Fibroblast of skin of left quadriceps (primary cell): Measurements from ENCODE around the gene ATAD3A.
"Not testable (repeated sequence)": the region's sequence is repeated elsewhere in the genome, so short reads cannot be mapped to it uniquely, and the experiment has no call there.

Experiments
- DNase-seq, 2 experiments: peaks; one replicate each; pipeline ENCODE4 v3.0.0-alpha.2; 2013; ENCODE audit warnings: low read depth in 2 of 2

The ATAD3A gene

DNA sequence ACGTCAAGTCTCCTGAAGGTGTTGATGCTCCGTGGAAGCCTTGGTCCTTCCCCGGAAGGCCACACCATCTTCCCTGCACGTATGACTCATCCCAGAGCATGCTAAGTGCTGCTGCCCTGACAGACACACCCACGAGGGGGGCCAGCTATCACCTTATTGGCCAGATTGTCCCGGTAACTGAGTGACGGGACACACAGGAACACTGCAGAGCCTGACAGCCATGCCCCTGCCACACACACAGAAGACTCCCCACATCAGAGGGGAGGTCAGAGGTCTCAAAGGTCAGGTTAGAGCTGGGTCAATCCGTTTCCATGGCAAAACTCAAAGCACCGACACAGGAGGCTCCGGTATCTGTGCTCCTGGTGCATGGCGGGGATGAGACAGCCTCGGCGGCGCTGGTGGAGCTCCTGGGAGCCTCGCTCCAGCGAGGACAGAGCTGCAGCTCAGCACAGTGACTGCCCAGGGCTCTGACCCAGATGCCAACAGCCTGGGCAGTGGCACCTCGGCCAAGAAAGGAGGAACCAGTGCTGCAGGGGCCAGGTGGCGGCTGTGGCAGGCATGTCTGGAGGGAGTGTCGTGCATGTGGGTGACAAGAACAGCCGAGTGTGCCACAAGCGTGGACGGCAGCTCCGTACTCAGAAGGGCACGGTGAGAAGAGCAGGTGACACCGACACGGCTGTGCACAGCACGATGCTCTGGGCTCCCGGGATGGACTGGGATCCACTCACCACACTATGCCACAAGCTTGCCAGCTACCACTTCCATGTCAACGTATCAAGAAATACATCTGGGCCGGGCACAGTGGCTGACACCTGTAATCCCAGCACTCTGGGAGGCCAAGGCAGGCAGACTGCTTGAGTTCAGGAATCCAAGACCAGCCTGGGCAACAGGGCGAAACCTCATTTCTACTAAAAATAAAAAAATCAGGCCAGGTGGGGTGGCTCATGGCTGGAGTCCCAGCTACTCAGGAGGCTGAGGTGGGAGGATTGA, 43.3 kb downstream of the ATAD3A start:
- DNase-seq: peak; percentile 25 to 28

- DNase-seq: no peak
Observed at GRCh38 chr1:1556505-1556904, 44.5 kb downstream of the ATAD3A start.

DNA sequence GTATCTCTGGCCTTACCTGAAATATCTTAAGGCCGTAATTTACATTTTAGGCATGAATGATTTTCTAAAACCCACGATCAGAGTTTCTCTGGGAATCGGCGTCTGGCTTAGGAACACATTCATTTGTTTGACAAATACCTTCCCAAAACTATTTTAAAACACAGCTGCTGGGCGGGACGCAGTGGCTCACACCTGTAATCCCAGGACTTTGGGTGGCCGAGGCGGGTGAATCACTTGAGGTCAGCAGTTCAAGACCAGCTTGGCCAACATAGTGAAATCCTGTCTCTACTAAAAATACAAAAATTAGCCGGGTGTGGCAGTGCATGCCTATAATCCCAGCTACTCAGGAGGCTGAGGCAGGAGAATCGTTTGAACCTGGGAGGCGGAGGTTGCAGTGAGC, 45.0 kb downstream of the ATAD3A start:
- DNase-seq: not testable (repeated sequence)

GRCh38 chr1:1557688-1558087, 45.7 kb downstream of the ATAD3A start:
- not testable (repeated sequence) for DNase-seq

DNA sequence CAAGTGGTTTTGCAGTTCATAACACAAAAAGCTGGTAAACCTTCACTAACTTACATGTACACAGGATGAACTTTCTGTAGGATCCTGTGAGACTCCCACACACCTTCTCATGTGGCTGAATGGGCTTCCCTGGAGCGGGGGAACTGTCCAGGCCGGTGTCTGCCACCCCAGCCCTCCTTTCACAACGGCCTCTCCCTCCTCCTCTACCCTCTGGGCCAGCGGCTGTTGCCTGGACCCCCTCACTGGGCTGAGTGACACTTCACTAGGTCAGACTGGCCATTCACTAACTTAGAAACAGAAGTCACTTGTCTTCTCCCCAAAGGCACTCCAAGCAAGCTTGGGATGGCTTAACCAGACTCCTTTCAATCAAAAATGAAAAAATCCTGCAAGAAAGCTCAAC, 46.6 kb downstream of the ATAD3A start:
- DNase-seq: no peak

DNA sequence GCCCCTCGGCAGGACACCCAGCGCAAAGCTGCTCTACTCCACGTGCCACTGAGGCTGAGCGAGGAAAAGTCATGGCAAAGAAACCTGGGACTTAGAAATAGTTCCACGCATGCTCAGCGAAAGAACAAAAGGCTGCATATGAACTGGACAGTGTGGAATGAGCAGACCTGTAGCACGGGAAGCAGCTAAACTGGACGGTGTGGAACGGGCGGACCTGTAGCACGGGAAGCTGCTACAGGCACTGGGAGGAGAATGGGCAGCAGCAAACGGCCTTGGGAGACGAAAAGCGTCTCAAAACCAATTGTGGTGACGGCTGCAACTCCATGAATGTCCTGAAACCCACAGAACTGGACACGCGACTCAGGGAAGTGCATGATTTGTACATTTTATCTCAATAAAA, 47.1 kb downstream of the ATAD3A start:
- DNase-seq: no peak

- DNase-seq: no peak
Observed at GRCh38 chr1:1560178-1560577, 48.2 kb downstream of the ATAD3A start.

- no peak for DNase-seq
Observed at GRCh38 chr1:1561801-1562470, 50.0 kb downstream of the ATAD3A start.

- no peak for DNase-seq
Observed at GRCh38 chr1:1562556-1563195, 50.7 kb downstream of the ATAD3A start.

DNA sequence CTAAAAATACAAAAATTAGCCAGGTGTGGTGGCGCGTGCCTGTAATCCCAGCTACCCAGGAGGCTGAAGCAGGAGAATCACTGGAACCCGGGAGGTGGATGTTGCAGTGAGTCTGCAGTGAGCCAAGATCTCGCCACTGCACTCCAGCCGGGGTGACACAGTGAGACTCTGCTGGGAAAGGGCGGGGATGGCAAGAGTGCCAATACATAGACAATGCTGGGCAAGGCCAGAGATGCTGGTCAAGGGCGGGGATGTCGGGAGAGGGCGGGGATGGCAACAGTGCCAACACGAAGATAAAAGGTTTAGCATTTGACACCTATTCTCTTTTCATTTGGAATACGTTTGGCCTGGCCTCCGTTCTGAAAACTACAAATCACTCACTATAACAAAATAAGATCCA, 51.7 kb downstream of the ATAD3A start:
- no peak for DNase-seq

- DNase-seq: no peak
Observed at GRCh38 chr1:1564268-1564667, 52.3 kb downstream of the ATAD3A start.

DNA sequence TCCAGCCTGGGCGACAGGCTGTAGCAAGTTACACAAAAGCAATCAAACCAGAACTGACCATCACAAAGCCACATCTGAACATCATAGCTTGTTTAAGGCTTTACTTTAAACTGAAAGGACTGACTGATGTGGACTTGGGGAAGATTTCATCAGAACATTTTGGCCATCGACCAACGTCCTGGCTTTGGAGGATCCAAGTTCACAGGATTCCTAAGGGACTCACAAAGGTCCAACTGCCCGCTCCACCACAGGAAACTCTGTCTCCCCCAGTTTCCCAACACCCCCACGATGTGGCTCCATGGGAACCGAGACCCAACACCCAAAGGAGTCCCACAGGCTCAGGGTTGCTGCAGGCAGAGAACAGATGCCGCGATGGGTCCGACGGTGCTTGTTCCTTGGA, 53.4 kb downstream of the ATAD3A start:
- no peak for DNase-seq

- DNase-seq: no peak
Observed at GRCh38 chr1:1567152-1567875, 55.4 kb downstream of the ATAD3A start.

- no peak for DNase-seq
Observed at GRCh38 chr1:1567891-1568291, 55.9 kb downstream of the ATAD3A start.

DNA sequence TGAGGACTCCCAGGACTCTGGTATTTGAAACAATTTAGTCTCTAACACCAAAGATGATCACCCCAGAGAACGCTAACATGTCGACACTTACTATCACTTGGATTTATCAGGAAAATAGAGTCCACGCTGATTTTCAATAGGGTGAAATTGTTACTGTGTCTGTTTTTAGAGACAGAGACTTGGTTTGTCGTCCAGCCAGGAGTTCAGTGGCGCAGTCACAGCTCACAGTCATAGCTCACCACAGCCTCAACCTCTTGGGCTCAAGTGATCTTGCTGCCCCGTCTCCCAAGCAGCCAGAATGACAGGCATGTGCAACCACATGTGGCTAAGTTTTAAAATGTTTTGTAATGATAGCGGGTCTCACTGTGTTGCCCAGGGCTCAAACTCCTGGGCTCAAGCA, 57.4 kb downstream of the ATAD3A start:
- no peak for DNase-seq

DNA sequence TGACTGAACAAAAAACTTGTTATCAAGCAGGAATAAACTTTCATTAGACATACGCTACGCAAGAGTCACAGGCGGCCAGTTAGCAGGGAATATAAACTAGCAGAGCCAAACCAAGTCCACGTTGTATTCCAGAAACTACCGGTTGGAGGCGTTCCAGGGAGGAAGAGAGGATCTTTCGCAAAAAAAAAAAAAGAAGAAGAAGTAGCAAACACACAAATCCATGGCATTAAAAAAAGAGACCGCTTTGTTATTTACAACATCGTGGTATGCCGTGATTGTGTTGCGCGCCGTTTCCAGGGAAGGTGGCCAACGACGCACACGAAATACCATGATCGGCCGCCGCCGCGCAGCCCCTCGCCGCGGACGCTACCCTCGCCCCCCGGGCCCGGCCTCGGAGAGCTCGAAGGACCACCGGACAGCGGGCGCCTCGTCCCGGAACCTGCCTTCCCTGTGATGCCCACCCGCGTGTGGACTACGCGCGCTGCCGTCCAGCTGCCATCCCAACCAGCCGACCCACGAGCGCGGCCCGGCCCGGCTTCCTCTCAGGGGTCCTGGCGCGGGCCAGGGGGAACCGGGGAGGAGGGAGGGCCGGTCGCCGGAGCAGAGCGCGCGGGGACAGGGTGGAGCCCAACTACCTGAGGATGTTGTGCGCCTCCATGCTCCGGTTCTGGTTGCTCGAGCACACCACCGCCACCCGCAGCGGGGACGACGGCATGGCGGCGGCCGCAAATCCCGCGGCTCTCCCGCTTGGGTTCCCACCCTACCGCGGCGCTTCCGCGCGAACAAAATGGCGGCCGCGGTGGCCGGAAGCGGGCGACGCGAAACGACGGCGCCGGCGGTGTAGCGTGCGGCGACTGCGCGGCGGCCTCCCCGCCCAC, 62.1 kb downstream of the ATAD3A start:
- peak; percentile 20 to 40 for DNase-seq

DNA sequence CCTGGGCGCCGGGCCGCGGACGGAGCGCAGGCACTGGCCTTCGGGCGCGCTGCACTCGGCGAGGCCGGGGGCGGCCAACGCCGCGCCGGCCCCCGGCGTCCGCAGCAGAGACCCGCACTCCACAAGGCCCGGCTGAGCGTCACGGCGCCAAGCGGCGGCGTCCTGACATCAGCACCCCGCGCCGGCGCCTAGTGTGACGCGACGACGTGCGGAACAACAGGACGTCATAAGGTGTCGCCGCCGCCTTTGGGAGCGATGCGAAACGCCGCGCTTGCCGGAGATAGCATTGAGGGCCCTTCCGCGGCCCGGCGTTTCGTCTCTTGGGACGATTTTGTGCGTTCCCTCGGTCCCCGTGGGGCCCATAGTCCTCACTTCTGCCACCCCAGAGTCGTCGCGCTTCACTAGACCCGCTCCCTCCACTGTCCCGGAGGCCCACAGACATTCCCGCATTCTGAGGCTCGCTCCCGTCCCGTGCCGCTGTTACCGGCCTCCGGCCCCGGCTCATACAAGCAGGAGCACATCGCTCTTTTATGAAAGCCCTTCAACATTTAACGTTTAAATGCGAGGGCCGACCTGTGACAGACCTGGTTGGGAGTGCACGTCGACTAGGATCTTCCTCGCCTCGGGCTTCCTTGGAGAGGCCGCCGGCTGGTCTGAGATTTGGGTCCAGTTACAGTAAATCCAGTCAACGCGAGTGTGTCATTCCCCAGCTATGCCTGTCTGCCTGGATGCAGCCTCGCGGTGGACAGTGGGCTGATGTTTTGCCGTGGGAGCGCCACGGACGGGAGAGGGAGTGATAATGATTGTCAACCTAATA, 63.0 kb downstream of the ATAD3A start, which contains the start of gene SSU72:
Gene SSU72, minus strand, starts transcription at position 143 of the 817 bp plus-strand sequence. CDS start 306 bp downstream, outside the sequence.
- peak; percentile 83 to 85 for DNase-seq

DNA sequence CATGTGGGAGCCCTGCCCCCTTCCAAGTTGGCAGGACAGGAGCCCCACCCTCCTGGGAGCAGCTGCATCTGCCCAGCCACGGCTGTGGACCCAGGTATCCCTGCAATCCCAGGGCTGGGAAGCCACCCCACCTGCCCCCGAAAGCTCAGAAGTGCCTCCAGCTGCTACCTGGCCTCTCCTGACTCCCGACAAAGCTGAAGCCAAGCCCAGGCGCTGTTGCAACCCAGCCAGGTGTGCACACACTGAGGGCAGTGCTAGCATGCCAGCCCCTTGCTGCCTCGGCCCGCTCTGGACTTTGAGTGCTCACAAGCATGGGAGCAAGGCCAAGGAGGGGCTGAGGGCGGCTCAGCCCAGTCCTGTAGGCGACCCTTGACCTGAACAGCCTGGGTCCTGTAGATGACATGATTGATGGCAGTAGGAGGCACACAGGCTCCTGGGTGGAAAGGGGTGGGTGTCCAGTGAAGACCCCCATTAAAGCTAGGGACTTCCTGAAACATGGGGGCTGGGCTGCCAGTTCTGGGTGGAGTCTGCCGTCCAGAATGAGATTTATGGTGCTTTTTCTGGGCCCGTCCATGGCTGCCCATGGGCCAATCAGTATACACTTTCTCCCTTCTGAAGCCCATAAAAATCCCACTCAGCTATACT, 65.5 kb downstream of the ATAD3A start:
- DNase-seq: no peak

- DNase-seq: no peak
Observed at GRCh38 chr1:1578371-1578940, 66.5 kb downstream of the ATAD3A start.
